Astrocyte (in vitro differentiated cells and primary cell): ENCODE data around the gene AURKAIP1. TPM values are rescaled to one million over a fixed set of nuclear protein-coding genes. Genes with fewer than 3 reads are reported as not detected.

Experiments
- DNase-seq: peaks from one replicate; pipeline ENCODE4 v3.0.0-alpha.2; 2010; ENCODE audit warnings: low read depth
- FAIRE-seq: peaks from 2 replicates; lab custom pipeline; 2011; peaks lifted over from hg19 to GRCh38; lab: Jason Lieb, UNC
- H2AFZ ChIP-seq: 2 replicates; pipeline ENCODE4 v1.6.0; 2012; ENCODE audit warnings: low read depth, low read length, inconsistent platforms
- H3K27ac ChIP-seq: 2 replicates; pipeline ENCODE4 v1.5.1; 2011; ENCODE audit warnings: low read depth, low read length, inconsistent platforms
- H3K27me3 ChIP-seq: 2 replicates; pipeline ENCODE4 v1.6.0; 2011; ENCODE audit warnings: low read length, inconsistent platforms; ENCODE audit not compliant: insufficient read depth
- H3K36me3 ChIP-seq: 2 replicates; pipeline ENCODE4 v1.5.1; 2011; ENCODE audit warnings: low read length, inconsistent platforms; ENCODE audit not compliant: insufficient read depth
- H3K4me1 ChIP-seq: 2 replicates; pipeline ENCODE4 v1.5.1; 2011; ENCODE audit warnings: low read length, inconsistent platforms; ENCODE audit not compliant: insufficient read depth
- H3K4me2 ChIP-seq: 2 replicates; pipeline ENCODE4 v1.6.0; 2012; ENCODE audit warnings: low read length, inconsistent platforms
- H3K4me3 ChIP-seq: 2 replicates; pipeline ENCODE4 v1.5.1; 2011; ENCODE audit warnings: low read depth, mild to moderate bottlenecking, low read length, inconsistent platforms; ENCODE audit not compliant: insufficient read depth
- H3K79me2 ChIP-seq: 2 replicates; pipeline ENCODE4 v1.6.0; 2012; ENCODE audit warnings: mild to moderate bottlenecking, low read length, inconsistent platforms; ENCODE audit not compliant: insufficient read depth
- H3K9ac ChIP-seq: 2 replicates; pipeline ENCODE4 v1.6.0; 2012; ENCODE audit warnings: mild to moderate bottlenecking, low read length, inconsistent platforms
- H3K9me3 ChIP-seq: 2 replicates; pipeline ENCODE4 v1.5.1; 2012; ENCODE audit warnings: low read depth, mild to moderate bottlenecking, low read length, inconsistent platforms; ENCODE audit not compliant: insufficient read depth
- H4K20me1 ChIP-seq: 2 replicates; pipeline ENCODE4 v1.6.0; 2012; ENCODE audit warnings: low read length, inconsistent platforms; ENCODE audit not compliant: insufficient read depth
- H3K27ac Mint-ChIP-seq: one replicate; pipeline ENCODE4 v1.8.0; 2021; ENCODE audit warnings: mild to moderate bottlenecking, mixed read lengths; ENCODE audit not compliant: unreplicated experiment
- H3K27me3 Mint-ChIP-seq: one replicate; pipeline ENCODE4 v1.8.0; 2021; ENCODE audit warnings: low read depth, mixed read lengths; ENCODE audit not compliant: unreplicated experiment
- H3K36me3 Mint-ChIP-seq: one replicate; pipeline ENCODE4 v1.8.0; 2021; ENCODE audit warnings: low read depth, mixed read lengths; ENCODE audit not compliant: unreplicated experiment
- H3K4me1 Mint-ChIP-seq: one replicate; pipeline ENCODE4 v1.8.0; 2021; ENCODE audit warnings: low read depth, mixed read lengths; ENCODE audit not compliant: unreplicated experiment
- H3K4me3 Mint-ChIP-seq: one replicate; pipeline ENCODE4 v1.8.0; 2021; ENCODE audit warnings: mild to moderate bottlenecking, moderate library complexity, mixed read lengths; ENCODE audit not compliant: unreplicated experiment
- H3K9me3 Mint-ChIP-seq: one replicate; pipeline ENCODE4 v1.8.0; 2021; ENCODE audit warnings: mild to moderate bottlenecking, mixed read lengths; ENCODE audit not compliant: unreplicated experiment
- EZH2 ChIP-seq: IDR thresholded peaks from 2 replicates; pipeline ENCODE4 v1.6.1; 2012; ENCODE audit warnings: mild to moderate bottlenecking, low read length, inconsistent platforms; ENCODE audit not compliant: insufficient read depth
- total RNA-seq: library from RNA; stranded (reverse); gene quantifications from 2 replicates; pipeline ENCODE4 v1.2.1, GENCODE V29; 2021
- TF ChIP-seq, protein P1 (sequence below): IDR thresholded peaks from 2 replicates; pipeline ENCODE4 v1.5.1; 2011; ENCODE audit warnings: low read depth, mild to moderate bottlenecking, inconsistent platforms, low read length, moderate library complexity; ENCODE audit not compliant: insufficient read depth

The AURKAIP1 gene
- total RNA-seq, 1 donor from 2014 or later = 135 TPM

DNA sequence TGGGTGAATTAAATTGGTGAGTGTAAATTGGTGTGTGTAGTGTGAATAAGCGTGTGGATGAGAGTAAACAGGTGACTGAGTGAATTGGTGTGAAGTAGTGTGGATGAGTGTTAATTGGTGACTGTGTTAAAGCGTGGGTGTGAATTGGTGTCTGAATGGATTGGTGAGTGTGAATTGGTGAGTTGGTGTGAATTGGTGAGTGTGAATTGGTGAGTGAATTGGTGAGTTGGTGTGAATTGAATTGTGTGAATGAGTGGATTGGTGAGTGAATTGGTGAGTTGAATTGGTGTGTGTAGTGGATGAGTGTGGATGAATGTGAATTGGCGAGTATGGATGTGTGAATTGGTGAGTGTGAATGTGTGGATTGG is 8.3 kb downstream of the AURKAIP1 start:
- H3K4me1 Mint-ChIP-seq = peaks cover 4% of the 10 kb centered on the region
- H3K36me3 ChIP-seq = no peaks in the 10 kb centered on the region
- H3K27me3 ChIP-seq = no peaks in the 10 kb centered on the region
- H4K20me1 ChIP-seq = peaks cover 5% of the 10 kb centered on the region
- peaks cover 4% of the 10 kb centered on the region for H3K36me3 Mint-ChIP-seq
- DNase-seq (peak; percentile 14), FAIRE-seq (no peak)
- no peak overlapping the region for H2AFZ ChIP-seq
- no peak overlapping the region for H3K4me3 Mint-ChIP-seq
- H3K27me3 Mint-ChIP-seq = no peaks in the 10 kb centered on the region
- no peaks in the 10 kb centered on the region for H3K9me3 Mint-ChIP-seq
- H3K4me1 ChIP-seq = peaks cover 9% of the 10 kb centered on the region
- no peak overlapping the region for H3K4me3 ChIP-seq
- peaks cover 4% of the 10 kb centered on the region for H3K79me2 ChIP-seq
- H3K27ac ChIP-seq = no peak overlapping the region
- TF ChIP-seq EZH2 = no peak
- TF ChIP-seq, protein P1, sequence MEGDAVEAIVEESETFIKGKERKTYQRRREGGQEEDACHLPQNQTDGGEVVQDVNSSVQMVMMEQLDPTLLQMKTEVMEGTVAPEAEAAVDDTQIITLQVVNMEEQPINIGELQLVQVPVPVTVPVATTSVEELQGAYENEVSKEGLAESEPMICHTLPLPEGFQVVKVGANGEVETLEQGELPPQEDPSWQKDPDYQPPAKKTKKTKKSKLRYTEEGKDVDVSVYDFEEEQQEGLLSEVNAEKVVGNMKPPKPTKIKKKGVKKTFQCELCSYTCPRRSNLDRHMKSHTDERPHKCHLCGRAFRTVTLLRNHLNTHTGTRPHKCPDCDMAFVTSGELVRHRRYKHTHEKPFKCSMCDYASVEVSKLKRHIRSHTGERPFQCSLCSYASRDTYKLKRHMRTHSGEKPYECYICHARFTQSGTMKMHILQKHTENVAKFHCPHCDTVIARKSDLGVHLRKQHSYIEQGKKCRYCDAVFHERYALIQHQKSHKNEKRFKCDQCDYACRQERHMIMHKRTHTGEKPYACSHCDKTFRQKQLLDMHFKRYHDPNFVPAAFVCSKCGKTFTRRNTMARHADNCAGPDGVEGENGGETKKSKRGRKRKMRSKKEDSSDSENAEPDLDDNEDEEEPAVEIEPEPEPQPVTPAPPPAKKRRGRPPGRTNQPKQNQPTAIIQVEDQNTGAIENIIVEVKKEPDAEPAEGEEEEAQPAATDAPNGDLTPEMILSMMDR = no peak
- H3K9ac ChIP-seq = no peak overlapping the region
- no peak overlapping the region for H3K4me2 ChIP-seq
- peaks cover 8% of the 10 kb centered on the region for H3K9me3 ChIP-seq
- no peak overlapping the region for H3K27ac Mint-ChIP-seq

DNA sequence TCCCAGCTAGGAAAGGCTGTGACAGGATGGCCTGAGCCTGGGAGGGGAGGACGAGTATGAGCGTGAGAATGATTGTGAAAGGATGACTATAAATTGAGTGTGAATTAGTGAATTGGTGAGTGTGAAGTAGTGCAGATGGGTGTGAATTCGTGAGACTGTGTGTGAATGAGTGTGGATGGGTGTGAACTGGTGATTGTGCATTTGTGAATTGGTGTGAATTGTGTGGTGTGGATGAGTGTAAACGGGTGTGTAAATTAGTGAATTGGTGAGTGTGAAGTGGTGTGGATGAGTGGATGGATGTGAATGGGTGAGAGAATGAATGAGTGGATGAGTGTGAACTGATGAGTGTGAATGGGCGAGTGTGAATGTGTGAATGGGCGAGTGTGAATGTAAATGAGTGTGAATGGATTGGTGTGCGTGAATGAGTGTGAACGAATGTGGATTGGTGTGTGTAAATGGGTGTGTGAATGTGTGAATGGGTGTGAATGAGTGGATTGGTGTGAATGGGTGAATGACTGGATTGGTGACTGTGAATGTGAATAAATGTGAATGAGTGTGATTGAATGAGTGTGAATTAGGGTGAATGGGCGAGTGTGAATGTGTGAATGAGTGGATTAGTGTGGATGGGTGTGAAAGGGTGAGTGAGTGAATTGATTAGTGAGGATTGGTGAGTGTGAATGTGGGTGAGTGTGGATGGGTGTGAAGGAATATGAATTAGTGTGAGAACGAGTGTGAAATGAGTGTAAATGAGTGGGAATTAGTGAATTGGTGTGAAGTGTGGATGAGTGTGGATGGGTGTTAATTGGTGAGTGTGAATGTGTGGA is 8.9 kb downstream of the AURKAIP1 start:
- Histone ChIP-seq H3K4me2 (no peak overlapping the region), H3K4me1 (peaks cover 12% of the 10 kb centered on the region), H3K9me3 (peaks cover 8% of the 10 kb centered on the region), H4K20me1 (no peaks in the 10 kb centered on the region), H3K27ac (no peak overlapping the region), H3K27me3 (no peaks in the 10 kb centered on the region), H3K79me2 (no peaks in the 10 kb centered on the region), H2AFZ (no peak overlapping the region), H3K9ac (no peak overlapping the region), H3K36me3 (no peaks in the 10 kb centered on the region), H3K4me3 (no peak overlapping the region)
- TF ChIP-seq, protein P1 = no peak
- TF ChIP-seq EZH2 = no peak
- Mint-ChIP-seq H3K4me1 (peaks cover 4% of the 10 kb centered on the region), H3K27me3 (no peaks in the 10 kb centered on the region), H3K4me3 (no peak overlapping the region), H3K36me3 (peaks cover 4% of the 10 kb centered on the region), H3K27ac (no peak overlapping the region), H3K9me3 (no peaks in the 10 kb centered on the region)
- FAIRE-seq (peak; percentile 5), DNase-seq (no peak)

DNA sequence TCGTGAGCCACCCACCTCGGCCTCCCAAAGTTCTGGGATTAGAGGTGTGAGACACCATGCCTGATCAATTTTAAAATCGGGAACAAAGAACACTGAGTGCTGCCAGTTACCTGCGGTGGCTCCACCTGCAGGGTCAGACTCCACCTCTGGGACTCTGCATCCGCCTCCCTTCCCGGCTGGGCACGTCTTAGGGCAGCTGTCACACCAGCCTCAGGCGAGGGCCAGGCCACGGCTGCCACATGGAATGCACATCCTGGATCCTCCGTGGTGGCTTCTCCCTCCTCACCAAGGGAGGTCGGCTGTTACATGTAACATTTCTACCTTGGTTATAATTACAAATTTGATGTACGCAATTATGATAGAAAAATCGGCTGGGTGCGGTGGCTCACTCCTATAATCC is 10.7 kb downstream of the AURKAIP1 start:
- Histone ChIP-seq H3K36me3 (no peaks in the 10 kb centered on the region), H3K27me3 (no peaks in the 10 kb centered on the region), H3K79me2 (no peaks in the 10 kb centered on the region), H3K4me3 (no peak overlapping the region), H3K4me2 (no peak overlapping the region), H3K4me1 (peaks cover 31% of the 10 kb centered on the region), H3K27ac (no peak overlapping the region), H3K9me3 (peaks cover 8% of the 10 kb centered on the region), H2AFZ (no peak overlapping the region), H4K20me1 (no peaks in the 10 kb centered on the region), H3K9ac (no peak overlapping the region)
- FAIRE-seq (no peak), DNase-seq (no peak)
- Mint-ChIP-seq H3K9me3 (no peaks in the 10 kb centered on the region), H3K36me3 (peaks cover 4% of the 10 kb centered on the region), H3K27ac (no peak overlapping the region), H3K27me3 (no peaks in the 10 kb centered on the region), H3K4me3 (no peak overlapping the region), H3K4me1 (peaks cover 16% of the 10 kb centered on the region)
- no peak for TF ChIP-seq EZH2
- TF ChIP-seq, protein P1 = no peak
